CD1c-positive myeloid dendritic cell (primary cell): ENCODE results near the gene KDM2B.
A peak's percentile ranks its signal among the peaks of the same experiment; 100 is the strongest.

Experiments used
- DNase-seq: peaks from one replicate; pipeline ENCODE4 v3.0.0-alpha.2; 2016; ENCODE audit errors: extremely low spot score

Gene KDM2B

GRCh38 chr12:121561009-121561395 lies 19.8 kb downstream of the KDM2B start:
- DNase-seq, result no peak

GRCh38 chr12:121560392-121561008 lies 20.3 kb downstream of the KDM2B start:
- peak; percentile 88 for DNase-seq

- no peak for DNase-seq
These were observed 21.9 kb downstream of the KDM2B start for GRCh38 chr12:121558956-121559355.

GRCh38 chr12:121550974-121551634 lies 29.7 kb downstream of the KDM2B start:
- no peak for DNase-seq

GRCh38 chr12:121549075-121549474 lies 31.7 kb downstream of the KDM2B start:
- no peak for DNase-seq

GRCh38 chr12:121545480-121545879 lies 35.3 kb downstream of the KDM2B start:
- no peak for DNase-seq

GRCh38 chr12:121543786-121544185 lies 37.0 kb downstream of the KDM2B start:
- DNase-seq, result no peak

GRCh38 chr12:121539908-121540307 lies 40.9 kb downstream of the KDM2B start:
- no peak for DNase-seq

GRCh38 chr12:121538699-121539061 lies 42.1 kb downstream of the KDM2B start:
- peak; percentile 69 for DNase-seq

- DNase-seq, result peak; percentile 86
These were observed 42.8 kb downstream of the KDM2B start for GRCh38 chr12:121537814-121538698.

GRCh38 chr12:121536899-121537813 lies 43.7 kb downstream of the KDM2B start:
- DNase-seq, result peak; percentile 96

- peak; percentile 83 for DNase-seq
These were observed 44.5 kb downstream of the KDM2B start for GRCh38 chr12:121536054-121536898.

- DNase-seq, result no peak
These were observed 45.4 kb downstream of the KDM2B start for GRCh38 chr12:121535150-121536053.

GRCh38 chr12:121534495-121535148 lies 46.2 kb downstream of the KDM2B start:
- peak; percentile 40 for DNase-seq

GRCh38 chr12:121533394-121534090 lies 47.3 kb downstream of the KDM2B start:
- no peak for DNase-seq

GRCh38 chr12:121532503-121533393 lies 48.1 kb downstream of the KDM2B start:
- DNase-seq, result no peak

GRCh38 chr12:121531356-121531750 lies 49.5 kb downstream of the KDM2B start:
- DNase-seq, result no peak
